Measurements from ENCODE around the gene STARD5.

STARD5 gene

GRCh38 chr15:81336568-81336967 lies 12.6 kb upstream of the STARD5 start:
- peak; percentile 36 for DNase-seq

- DNase-seq, result no peak
Observed at GRCh38 chr15:81335631-81336030, 11.7 kb upstream of the STARD5 start.

- DNase-seq, result no peak
Observed at GRCh38 chr15:81334768-81335435, 11.0 kb upstream of the STARD5 start.

- DNase-seq, result no peak
Observed at GRCh38 chr15:81333363-81333762, 9.4 kb upstream of the STARD5 start.

- DNase-seq, result no peak
Observed at GRCh38 chr15:81332326-81332725, 8.4 kb upstream of the STARD5 start.

GRCh38 chr15:81331600-81331999 lies 7.7 kb upstream of the STARD5 start:
- DNase-seq, result no peak

GRCh38 chr15:81331141-81331540 lies 7.2 kb upstream of the STARD5 start:
- peak; percentile 26 for DNase-seq

- DNase-seq, result peak; percentile 51
Observed at GRCh38 chr15:81330366-81331090, 6.6 kb upstream of the STARD5 start.

- no peak for DNase-seq
Observed at GRCh38 chr15:81329446-81329845, 5.5 kb upstream of the STARD5 start.

GRCh38 chr15:81327516-81327915 lies 3.6 kb upstream of the STARD5 start:
- DNase-seq, result peak; percentile 67

GRCh38 chr15:81326466-81327212 lies 2.7 kb upstream of the STARD5 start:
- DNase-seq, result no peak

GRCh38 chr15:81323559-81323943 lies 390 bp downstream of the STARD5 start:
- no peak for DNase-seq

GRCh38 chr15:81322676-81323253 lies 1.2 kb downstream of the STARD5 start:
- DNase-seq, result peak; percentile 39

- no peak for DNase-seq
Observed at GRCh38 chr15:81321667-81322066, 2.3 kb downstream of the STARD5 start.

- DNase-seq, result no peak
Observed at GRCh38 chr15:81317642-81318017, 6.3 kb downstream of the STARD5 start.

GRCh38 chr15:81316267-81316666 lies 7.7 kb downstream of the STARD5 start:
- no peak for DNase-seq

- DNase-seq, result no peak
Observed at GRCh38 chr15:81315452-81316175, 8.3 kb downstream of the STARD5 start.

GRCh38 chr15:81314378-81314777 lies 9.6 kb downstream of the STARD5 start:
- no peak for DNase-seq

- no peak for DNase-seq
Observed at GRCh38 chr15:81313686-81314085, 10.3 kb downstream of the STARD5 start.

GRCh38 chr15:81312790-81313543 lies 11.0 kb downstream of the STARD5 start:
- DNase-seq, result peak; percentile 98

- peak; percentile 96 for DNase-seq
Observed at GRCh38 chr15:81311752-81312464, 12.0 kb downstream of the STARD5 start.
